K562 (cell line): ENCODE results near the gene DDX5. TPM values are rescaled to one million over a fixed set of nuclear protein-coding genes. Genes with fewer than 3 reads are reported as not detected.
A peak's percentile ranks its signal among the peaks of the same experiment; 100 is the strongest.

ENCODE experiments used
- CBFA2T2 ChIP-seq: fragments of 450-650 bp; conservative IDR thresholded peaks from 2 replicates; pipeline ENCODE4 v1.6.1; 2017; ENCODE audit warnings: mild to moderate bottlenecking
- FOXP1 ChIP-seq: sonication (generic); formaldehyde crosslinking; IDR thresholded peaks from 2 replicates; pipeline ENCODE4 v1.8.0; 2022; ENCODE audit warnings: mild to moderate bottlenecking, missing genetic modification reagents
- GABPB1 ChIP-seq: sonication (generic); formaldehyde crosslinking; IDR thresholded peaks from 2 replicates; pipeline ENCODE4 v1.8.0; 2022; ENCODE audit warnings: mild to moderate bottlenecking, missing genetic modification reagents
- KDM1A ChIP-seq, 2 experiments: fragments of 450-650 bp; IDR thresholded peaks; 2 replicates each; pipeline ENCODE4 v1.6.1; 2016; ENCODE audit warnings: mild to moderate bottlenecking in 2 of 2
- MAFF ChIP-seq: IDR thresholded peaks from 2 replicates; pipeline ENCODE4 v1.6.1; 2012; ENCODE audit warnings: low read length, improper control_type of control experiment
- MAFG ChIP-seq: fragments of 450-650 bp; conservative IDR thresholded peaks from 2 replicates; pipeline ENCODE4 v1.6.1; 2016; ENCODE audit warnings: missing genetic modification characterization, missing compliant biosample characterization
- NFIC ChIP-seq: fragments of 450-650 bp; IDR thresholded peaks from 2 replicates; pipeline ENCODE4 v1.6.1; 2017; ENCODE audit warnings: mild to moderate bottlenecking, inconsistent platforms
- NKRF ChIP-seq: fragments of 450-650 bp; IDR thresholded peaks from 2 replicates; pipeline ENCODE4 v1.6.1; 2016; ENCODE audit warnings: borderline replicate concordance
- NR2C1 ChIP-seq, 2 experiments: fragments of 450-650 bp; IDR thresholded peaks; 2 replicates each; pipeline ENCODE4 v1.6.1; 2017; ENCODE audit warnings: mild to moderate bottlenecking in 2 of 2, antibody characterized with exemption in 1 of 2, inconsistent platforms in 1 of 2, missing compliant biosample characterization in 1 of 2, missing genetic modification characterization in 1 of 2
- RCOR1 ChIP-seq, 2 experiments: IDR thresholded peaks; 2 replicates each; pipeline ENCODE4 v1.6.1; 2012; ENCODE audit warnings: low read depth in 2 of 2, low read length in 2 of 2, borderline replicate concordance in 1 of 2, improper control_type of control experiment in 1 of 2
- SIX5 ChIP-seq, 2 experiments: IDR thresholded peaks; 2 replicates each; pipeline ENCODE4 v1.6.1; 2011; ENCODE audit warnings: low read length in 2 of 2, borderline replicate concordance in 1 of 2, low read depth in 1 of 2, mild to moderate bottlenecking in 1 of 2, moderate library complexity in 1 of 2; ENCODE audit not compliant: insufficient read depth in 1 of 2
- STAG1 ChIP-seq: sonication (generic); formaldehyde crosslinking; IDR thresholded peaks from 2 replicates; pipeline ENCODE4 v1.5.0; 2020; ENCODE audit warnings: missing genetic modification reagents, borderline replicate concordance
- TRIM28 ChIP-seq: fragments of 450-650 bp; IDR thresholded peaks from 2 replicates; pipeline ENCODE4 v1.6.1; 2017
- ZNF316 ChIP-seq: fragments of 450-650 bp; IDR thresholded peaks from 2 replicates; pipeline ENCODE4 v1.6.1; 2016
- ZNF609 ChIP-seq: sonication (generic); formaldehyde crosslinking; IDR thresholded peaks from 2 replicates; pipeline ENCODE4 v1.8.1; 2023; ENCODE audit warnings: missing genetic modification reagents, mild to moderate bottlenecking, borderline replicate concordance
- polyA plus RNA-seq, 8 experiments: library from polyadenylated mRNA; depleted of rRNA in 4 of 8; stranded (reverse) in 5 of 8; unstranded in 3 of 8; fragments of >200 nt; fragmentation: Nextera tagmentation in 2 of 8; fragmentation: Illumina TruSeq in 1 of 8; extraction: Ambion mirVana in 2 of 8; extraction: Trizol in 1 of 8; gene quantifications; 2 replicates each; pipeline versions ENCODE4 v1.2.1 to v1.2.3, GENCODE V29; 2011 to 2014; ENCODE audit warnings: inconsistent platforms in 1 of 8, missing spikeins in 1 of 8
- total RNA-seq, 7 experiments: library from RNA; depleted of rRNA in 6 of 7; stranded (reverse); fragments of >200 nt in 6 of 7; fragmentation: Illumina TruSeq in 2 of 7; extraction: Trizol in 2 of 7; gene quantifications; 2 replicates each; pipeline versions ENCODE4 v1.2.1 to v1.2.3, GENCODE V29; 2011 to 2021; ENCODE audit warnings: low replicate concordance in 1 of 7
- TF ChIP-seq, protein P1 (sequence below): fragments of 200-400 bp; formaldehyde crosslinking; IDR thresholded peaks from 2 replicates; pipeline ENCODE4 v1.6.1; 2017; ENCODE audit warnings: mild to moderate bottlenecking, low read depth, low read length, moderate library complexity

The DDX5 gene
- total and polyA plus RNA-seq, 9 of the 15 experiments (the other 6 are each of a cell fraction or from before 2014, with no cell fraction given), result 306 to 1,639 (median 604) TPM

GRCh38 chr17:64504769-64505339 lies 1.2 kb downstream of the DDX5 start (continued):
- TF ChIP-seq STAG1 (CRISPR knock-in tag) (no peak), RCOR1 (IDR thresholded peaks at IDR 0.05; ENCODE audit: borderline replicate concordance in 1 of 2, low read depth in 2 of 2, low read length in 2 of 2) (peak in 1 of 2 experiments; percentile 42; a peak in 3 of 4 replicates), CBFA2T2 (peak; percentile 73), SIX5 (IDR thresholded peaks at IDR 0.05; ENCODE audit: borderline replicate concordance in 1 of 2, insufficient read depth in 1 of 2, low read depth in 1 of 2, low read length in 2 of 2) (no peak), FOXP1 (peak; percentile 16; the same call in 1 of the 2 replicates), TRIM28 (peak; percentile 82), ZNF316 (peak; percentile 90), ZNF609 (CRISPR knock-in tag) (0 out of 2 replicates have a peak, but pooled peaks have one; percentile 57), KDM1A (IDR thresholded peaks at IDR 0.05) (peak; percentile 71 to 75), NKRF (0 out of 2 replicates have a peak, but pooled peaks have one; percentile 14), GABPB1 (CRISPR knock-in tag) (no peak), NR2C1 (IDR thresholded peaks at IDR 0.05) (no peak), NR2C1 (tag; IDR thresholded peaks at IDR 0.05) (0 out of 2 replicates have a peak, but pooled peaks have one; percentile 5), MAFG (tag) (peak; percentile 45), NFIC (peak; percentile 70), MAFF (peak; percentile 50)
- TF ChIP-seq, protein P1, sequence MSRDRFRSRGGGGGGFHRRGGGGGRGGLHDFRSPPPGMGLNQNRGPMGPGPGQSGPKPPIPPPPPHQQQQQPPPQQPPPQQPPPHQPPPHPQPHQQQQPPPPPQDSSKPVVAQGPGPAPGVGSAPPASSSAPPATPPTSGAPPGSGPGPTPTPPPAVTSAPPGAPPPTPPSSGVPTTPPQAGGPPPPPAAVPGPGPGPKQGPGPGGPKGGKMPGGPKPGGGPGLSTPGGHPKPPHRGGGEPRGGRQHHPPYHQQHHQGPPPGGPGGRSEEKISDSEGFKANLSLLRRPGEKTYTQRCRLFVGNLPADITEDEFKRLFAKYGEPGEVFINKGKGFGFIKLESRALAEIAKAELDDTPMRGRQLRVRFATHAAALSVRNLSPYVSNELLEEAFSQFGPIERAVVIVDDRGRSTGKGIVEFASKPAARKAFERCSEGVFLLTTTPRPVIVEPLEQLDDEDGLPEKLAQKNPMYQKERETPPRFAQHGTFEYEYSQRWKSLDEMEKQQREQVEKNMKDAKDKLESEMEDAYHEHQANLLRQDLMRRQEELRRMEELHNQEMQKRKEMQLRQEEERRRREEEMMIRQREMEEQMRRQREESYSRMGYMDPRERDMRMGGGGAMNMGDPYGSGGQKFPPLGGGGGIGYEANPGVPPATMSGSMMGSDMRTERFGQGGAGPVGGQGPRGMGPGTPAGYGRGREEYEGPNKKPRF, result peak; percentile 65
